IPS-18a (cell line): ENCODE measurements around the gene NUAK1.

Experiments used
- H3K27ac ChIP-seq: one replicate; pipeline ENCODE4 v1.5.1; 2013; ENCODE audit warnings: low read length
- H3K27me3 ChIP-seq: one replicate; pipeline ENCODE4 v1.6.1; 2013; ENCODE audit warnings: mild to moderate bottlenecking, low read length; ENCODE audit not compliant: control insufficient read depth, insufficient read depth
- H3K36me3 ChIP-seq: one replicate; pipeline ENCODE4 v1.6.1; 2013; ENCODE audit warnings: low read depth, low read length; ENCODE audit not compliant: control insufficient read depth
- H3K4me1 ChIP-seq: one replicate; pipeline ENCODE4 v1.6.1; 2013; ENCODE audit warnings: low read depth, low read length; ENCODE audit not compliant: control insufficient read depth
- H3K4me3 ChIP-seq: one replicate; pipeline ENCODE4 v1.5.1; 2013; ENCODE audit warnings: low read length
- H3K9ac ChIP-seq: one replicate; pipeline ENCODE4 v1.6.1; 2013; ENCODE audit warnings: mild to moderate bottlenecking, low read length, moderate library complexity
- H3K9me3 ChIP-seq: one replicate; pipeline ENCODE4 v1.6.1; 2013; ENCODE audit warnings: low read depth, low read length; ENCODE audit not compliant: control insufficient read depth

NUAK1 gene

GRCh38 chr12:106063826-106064720 is 74.7 kb downstream of the NUAK1 start:
- no peak overlapping the region for H3K4me3 ChIP-seq
- peaks cover 18% of the 10 kb centered on the region for H3K36me3 ChIP-seq
- no peak overlapping the region for H3K9ac ChIP-seq
- no peaks in the 10 kb centered on the region for H3K9me3 ChIP-seq
- no peaks in the 10 kb centered on the region for H3K4me1 ChIP-seq
- H3K27ac ChIP-seq = no peak overlapping the region
- H3K27me3 ChIP-seq = no peaks in the 10 kb centered on the region

- Histone ChIP-seq H3K4me1 (no peaks in the 10 kb centered on the region), H3K36me3 (peaks cover 7% of the 10 kb centered on the region), H3K9ac (no peak overlapping the region), H3K27ac (no peak overlapping the region), H3K4me3 (no peak overlapping the region), H3K27me3 (no peaks in the 10 kb centered on the region), H3K9me3 (no peaks in the 10 kb centered on the region)
Measured at GRCh38 chr12:106062693-106063092, 76.1 kb downstream of the NUAK1 start.

- Histone ChIP-seq H3K9ac (no peak overlapping the region), H3K9me3 (no peaks in the 10 kb centered on the region), H3K4me1 (no peaks in the 10 kb centered on the region), H3K27me3 (no peaks in the 10 kb centered on the region), H3K27ac (no peak overlapping the region), H3K4me3 (no peak overlapping the region), H3K36me3 (no peaks in the 10 kb centered on the region)
Measured at GRCh38 chr12:106058256-106059182, 80.2 kb downstream of the NUAK1 start.

- Histone ChIP-seq H3K4me1 (no peaks in the 10 kb centered on the region), H3K27me3 (no peaks in the 10 kb centered on the region), H3K36me3 (no peaks in the 10 kb centered on the region), H3K27ac (no peak overlapping the region), H3K9ac (no peak overlapping the region), H3K9me3 (no peaks in the 10 kb centered on the region), H3K4me3 (no peak overlapping the region)
Measured at GRCh38 chr12:106054049-106054448, 84.7 kb downstream of the NUAK1 start.

GRCh38 chr12:106051853-106052531 is 86.8 kb downstream of the NUAK1 start:
- Histone ChIP-seq H3K9ac (no peak overlapping the region), H3K9me3 (no peaks in the 10 kb centered on the region), H3K27ac (no peak overlapping the region), H3K4me1 (no peaks in the 10 kb centered on the region), H3K36me3 (no peaks in the 10 kb centered on the region), H3K4me3 (no peak overlapping the region), H3K27me3 (no peaks in the 10 kb centered on the region)

- no peak overlapping the region for H3K9ac ChIP-seq
- no peak overlapping the region for H3K27ac ChIP-seq
- H3K27me3 ChIP-seq = no peaks in the 10 kb centered on the region
- no peaks in the 10 kb centered on the region for H3K36me3 ChIP-seq
- no peaks in the 10 kb centered on the region for H3K9me3 ChIP-seq
- H3K4me3 ChIP-seq = no peak overlapping the region
- no peaks in the 10 kb centered on the region for H3K4me1 ChIP-seq
Measured at GRCh38 chr12:106049546-106049945, 89.2 kb downstream of the NUAK1 start.

- H3K4me3 ChIP-seq = no peak overlapping the region
- H3K27me3 ChIP-seq = no peaks in the 10 kb centered on the region
- no peaks in the 10 kb centered on the region for H3K36me3 ChIP-seq
- no peak overlapping the region for H3K9ac ChIP-seq
- no peak overlapping the region for H3K27ac ChIP-seq
- H3K4me1 ChIP-seq = no peaks in the 10 kb centered on the region
- no peaks in the 10 kb centered on the region for H3K9me3 ChIP-seq
Measured at GRCh38 chr12:106049105-106049504, 89.6 kb downstream of the NUAK1 start.

- no peaks in the 10 kb centered on the region for H3K4me1 ChIP-seq
- H3K36me3 ChIP-seq = no peaks in the 10 kb centered on the region
- no peaks in the 10 kb centered on the region for H3K27me3 ChIP-seq
- H3K27ac ChIP-seq = no peak overlapping the region
- no peak overlapping the region for H3K9ac ChIP-seq
- H3K9me3 ChIP-seq = no peaks in the 10 kb centered on the region
- H3K4me3 ChIP-seq = no peak overlapping the region
Measured at GRCh38 chr12:106048676-106049075, 90.1 kb downstream of the NUAK1 start.

- Histone ChIP-seq H3K9ac (no peak overlapping the region), H3K4me1 (no peaks in the 10 kb centered on the region), H3K36me3 (no peaks in the 10 kb centered on the region), H3K9me3 (no peaks in the 10 kb centered on the region), H3K27me3 (no peaks in the 10 kb centered on the region), H3K27ac (no peak overlapping the region), H3K4me3 (no peak overlapping the region)
Measured at GRCh38 chr12:106048016-106048415, 90.7 kb downstream of the NUAK1 start.

GRCh38 chr12:106046947-106047346 is 91.8 kb downstream of the NUAK1 start:
- no peaks in the 10 kb centered on the region for H3K36me3 ChIP-seq
- H3K27me3 ChIP-seq = no peaks in the 10 kb centered on the region
- H3K4me3 ChIP-seq = no peak overlapping the region
- no peaks in the 10 kb centered on the region for H3K4me1 ChIP-seq
- H3K9me3 ChIP-seq = no peaks in the 10 kb centered on the region
- H3K27ac ChIP-seq = no peak overlapping the region
- H3K9ac ChIP-seq = no peak overlapping the region

- Histone ChIP-seq H3K27me3 (no peaks in the 10 kb centered on the region), H3K9me3 (no peaks in the 10 kb centered on the region), H3K9ac (no peak overlapping the region), H3K4me1 (no peaks in the 10 kb centered on the region), H3K27ac (no peak overlapping the region), H3K4me3 (no peak overlapping the region), H3K36me3 (no peaks in the 10 kb centered on the region)
Measured at GRCh38 chr12:106046301-106046846, 92.4 kb downstream of the NUAK1 start.
